ENCODE measurements around the gene NSD1. TPM values are rescaled to one million over a fixed set of nuclear protein-coding genes. Genes with fewer than 3 reads are reported as not detected.

The NSD1 gene
- total RNA-seq, 4 donors from 2014 or later: 46.4 to 112 (median 50.1) TPM

- Histone ChIP-seq H3K27ac (no peak overlapping the region), H3K4me3 (no peak overlapping the region), H3K27me3 (no peaks in the 10 kb centered on the region), H3K9me3 (no peaks in the 10 kb centered on the region), H3K36me3 (peaks cover 0 to 40% (median 0%) of the 10 kb centered on the region in 3 donors), H3K4me1 (peaks cover 3 to 49% (median 31%) of the 10 kb centered on the region in 4 donors)
- TF ChIP-seq POLR2A (IDR thresholded peaks at IDR 0.05): no peak
- TF ChIP-seq CTCF (IDR thresholded peaks at IDR 0.05): no peak
- DNase-seq: no peak
Observed at GRCh38 chr5:177297922-177298321, 164.3 kb downstream of the NSD1 start.

DNA sequence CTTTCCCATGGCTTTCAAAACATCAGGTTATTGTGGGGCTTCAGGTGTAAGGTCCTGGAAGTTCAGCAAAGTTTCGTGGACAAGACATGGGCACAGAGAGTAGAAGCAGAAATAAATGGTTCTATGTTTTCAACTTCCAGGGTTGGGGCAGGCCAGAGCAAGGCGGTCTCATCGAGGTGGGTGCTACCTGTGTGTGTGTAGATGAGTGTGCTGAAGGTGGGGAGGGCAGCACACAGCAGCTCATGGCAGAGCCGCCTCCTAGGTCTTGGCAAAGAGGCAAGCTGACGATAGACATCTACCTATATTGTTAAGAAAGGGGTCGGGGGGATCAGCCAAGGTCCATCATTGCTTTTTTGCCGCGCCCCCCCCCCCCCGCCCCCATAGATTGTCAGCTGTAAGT, 166.1 kb downstream of the NSD1 start:
- Histone ChIP-seq H3K4me1 (peaks cover 3 to 53% (median 35%) of the 10 kb centered on the region in 4 donors), H3K9me3 (no peaks in the 10 kb centered on the region), H3K27ac (peak overlapping the region; percentile 54 to 73 (median 60)), H3K36me3 (peaks cover 0 to 22% (median 0%) of the 10 kb centered on the region in 3 donors), H3K4me3 (no peak overlapping the region), H3K27me3 (no peaks in the 10 kb centered on the region)
- DNase-seq: peak in 1 of 3 donors; percentile 16
- no peak for TF ChIP-seq POLR2A (IDR thresholded peaks at IDR 0.05)
- no peak for TF ChIP-seq CTCF (IDR thresholded peaks at IDR 0.05)

DNA sequence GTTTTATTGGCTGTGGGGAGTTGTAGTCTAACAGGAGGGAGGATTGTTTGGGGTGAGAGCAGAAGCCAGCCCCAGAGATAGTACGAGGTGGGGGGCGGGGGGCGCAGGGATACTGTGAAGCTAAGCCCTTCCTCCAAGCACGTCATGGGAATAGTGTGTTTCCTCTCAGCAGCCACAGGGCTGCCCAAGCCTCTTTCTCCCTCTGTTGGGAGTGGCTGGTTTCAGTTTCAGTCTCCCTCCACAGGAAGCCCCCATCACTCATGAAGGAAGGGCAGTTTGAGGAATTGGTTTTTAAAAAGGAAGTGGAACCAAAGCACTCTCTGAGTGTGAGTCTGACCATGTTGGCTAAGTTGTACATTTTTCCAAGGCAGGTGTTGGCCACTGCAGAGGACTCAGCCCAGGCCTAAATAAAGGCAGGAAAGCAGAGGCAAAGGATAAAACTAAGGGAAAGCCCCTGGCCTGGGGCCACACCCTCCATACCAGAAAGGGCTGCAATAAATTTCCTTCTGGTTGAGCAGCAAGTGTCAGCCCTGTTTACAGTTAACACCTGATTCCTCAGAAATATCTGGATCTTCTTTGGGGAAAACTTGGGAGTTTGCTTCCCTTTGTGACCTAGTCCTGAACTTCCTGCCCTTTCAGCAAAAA, 166.8 kb downstream of the NSD1 start:
- DNase-seq: peak in 2 of 3 donors; percentile 75 to 86
- Histone ChIP-seq H3K9me3 (no peaks in the 10 kb centered on the region), H3K27me3 (no peaks in the 10 kb centered on the region), H3K36me3 (peaks cover 0 to 16% (median 0%) of the 10 kb centered on the region in 3 donors), H3K4me1 (peaks cover 3 to 60% (median 38%) of the 10 kb centered on the region in 4 donors), H3K4me3 (no peak overlapping the region), H3K27ac (peak overlapping the region; percentile 54 to 73 (median 60))
- no peak for TF ChIP-seq POLR2A (IDR thresholded peaks at IDR 0.05)
- peak in 2 of 6 experiments; percentile 16 to 20 for TF ChIP-seq CTCF (IDR thresholded peaks at IDR 0.05)

- peak overlapping the region; percentile 54 to 73 (median 60) for H3K27ac ChIP-seq
- H3K36me3 ChIP-seq: peaks cover 0 to 15% (median 0%) of the 10 kb centered on the region in 3 donors
- no peak for DNase-seq
- no peaks in the 10 kb centered on the region for H3K9me3 ChIP-seq
- peaks cover 3 to 65% (median 34%) of the 10 kb centered on the region in 4 donors for H3K4me1 ChIP-seq
- TF ChIP-seq POLR2A (IDR thresholded peaks at IDR 0.05): no peak
- H3K27me3 ChIP-seq: no peaks in the 10 kb centered on the region
- H3K4me3 ChIP-seq: no peak overlapping the region
Observed at GRCh38 chr5:177300951-177301350, 167.4 kb downstream of the NSD1 start.

DNA sequence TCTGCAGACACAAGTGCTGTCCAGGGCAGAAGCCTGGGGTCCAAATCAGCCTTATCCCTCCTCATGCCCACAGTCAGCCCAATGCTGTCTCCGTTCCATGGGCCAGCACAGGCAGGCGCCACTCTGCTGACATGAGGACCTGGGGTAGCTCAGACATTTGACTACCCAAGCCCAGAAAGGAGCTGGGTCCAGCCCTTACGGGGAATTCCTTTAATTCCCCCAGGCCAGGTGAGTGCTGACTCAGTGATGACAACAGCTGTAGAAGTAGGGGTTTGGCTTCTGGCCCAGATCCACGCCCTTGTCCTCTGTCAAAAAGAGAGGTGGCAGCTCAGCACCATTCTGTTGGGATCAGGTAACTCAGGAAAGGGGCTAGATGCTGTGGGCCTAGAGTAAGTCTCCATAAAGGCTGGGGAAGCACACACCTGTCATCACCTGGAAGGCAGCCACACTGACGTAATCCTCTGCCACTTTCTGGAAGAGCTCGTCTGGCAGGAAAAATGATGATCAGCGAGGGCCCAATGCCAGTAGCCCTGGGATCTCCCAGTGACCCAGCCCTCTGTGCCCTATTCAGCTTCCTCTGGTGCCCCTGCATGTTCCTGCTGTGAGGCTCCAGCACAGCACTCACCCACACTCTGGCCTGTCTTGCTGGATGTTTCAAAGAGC, 168.1 kb downstream of the NSD1 start:
- Histone ChIP-seq H3K27me3 (no peaks in the 10 kb centered on the region), H3K4me3 (peak overlapping the region in 1 of 4 donors; percentile 81), H3K27ac (peak overlapping the region; percentile 59 to 90 (median 68)), H3K9me3 (no peaks in the 10 kb centered on the region), H3K36me3 (peaks cover 0 to 15% (median 0%) of the 10 kb centered on the region in 3 donors), H3K4me1 (peaks cover 3 to 61% (median 29%) of the 10 kb centered on the region in 4 donors)
- TF ChIP-seq CTCF (IDR thresholded peaks at IDR 0.05) (no peak), POLR2A (IDR thresholded peaks at IDR 0.05) (peak in 1 of 2 donors; percentile 21)
- DNase-seq: peak; percentile 15 to 81 (median 74)
